Measurements from ENCODE around the gene CPNE2. TPM values are rescaled to one million over a fixed set of nuclear protein-coding genes. Genes with fewer than 3 reads are reported as not detected.

CPNE2 gene
- total and polyA plus RNA-seq, 4 donors: 6.8 to 14.6 (median 11.0) TPM

- no peaks in the 10 kb centered on the region for H3K9me3 ChIP-seq (ENCODE audit: control insufficient read depth in 4 of 4, low read length in 3 of 4)
- H3K9ac ChIP-seq (ENCODE audit: low read depth in 1 of 2, low read length in 2 of 2): no peak overlapping the region
- no peak overlapping the region for H3K27ac ChIP-seq (ENCODE audit: low read depth in 1 of 2, low read length in 2 of 2)
- no peak overlapping the region for H3K4me3 ChIP-seq (ENCODE audit: low read depth in 1 of 3, low read length in 3 of 3)
- DNase-seq (ENCODE audit: low spot score): no peak
- H3K36me3 ChIP-seq (ENCODE audit: control insufficient read depth in 4 of 4, insufficient read depth in 3 of 4, low read depth in 1 of 4, low read length in 3 of 4): peaks cover 2 to 33% (median 23%) of the 10 kb centered on the region in 4 donors
- H3K4me1 ChIP-seq (ENCODE audit: control insufficient read depth in 4 of 4, insufficient read depth in 4 of 4, low read length in 3 of 4): peaks cover 4 to 18% (median 11%) of the 10 kb centered on the region in 4 donors
- H3K27me3 ChIP-seq (ENCODE audit: control insufficient read depth in 4 of 4, insufficient read depth in 4 of 4, low read length in 3 of 4): no peaks in the 10 kb centered on the region
- no peak for TF ChIP-seq EGR1 (IDR thresholded peaks at IDR 0.05; ENCODE audit: low read depth in 2 of 2)
Measured at GRCh38 chr16:57169327-57169726, 76.9 kb downstream of the CPNE2 start.

- H3K36me3 ChIP-seq (ENCODE audit: control insufficient read depth in 4 of 4, insufficient read depth in 3 of 4, low read depth in 1 of 4, low read length in 3 of 4): peaks cover 2 to 27% (median 18%) of the 10 kb centered on the region in 4 donors
- no peak overlapping the region for H3K9ac ChIP-seq (ENCODE audit: low read depth in 1 of 2, low read length in 2 of 2)
- WGBS: 76% methylated on average over 5 of the region's 5 CpGs
- TF ChIP-seq JUND (IDR thresholded peaks at IDR 0.05) (no peak), MAX (IDR thresholded peaks at IDR 0.05) (no peak), HNF4G (IDR thresholded peaks at IDR 0.05) (no peak), FOXA1 (IDR thresholded peaks at IDR 0.05) (no peak), FOXA2 (IDR thresholded peaks at IDR 0.05) (no peak), ZBTB33 (IDR thresholded peaks at IDR 0.05) (no peak), NR2F2 (IDR thresholded peaks at IDR 0.05) (no peak), EGR1 (IDR thresholded peaks at IDR 0.05; ENCODE audit: low read depth in 2 of 2) (no peak), YY1 (IDR thresholded peaks at IDR 0.05) (no peak), TAF1 (conservative IDR thresholded peaks at IDR 0.05) (no peak), CTCF (IDR thresholded peaks at IDR 0.05; ENCODE audit: low read depth, low read length, missing input control) (no peak), HNF4A (conservative IDR thresholded peaks at IDR 0.05) (no peak), RAD21 (IDR thresholded peaks at IDR 0.05) (no peak), SP1 (IDR thresholded peaks at IDR 0.05) (no peak), GABPA (IDR thresholded peaks at IDR 0.05 in 1 of 2, conservative IDR thresholded peaks at IDR 0.05 in 1 of 2) (no peak), RXRA (IDR thresholded peaks at IDR 0.05) (no peak)
- TF ChIP-seq, protein P1, sequence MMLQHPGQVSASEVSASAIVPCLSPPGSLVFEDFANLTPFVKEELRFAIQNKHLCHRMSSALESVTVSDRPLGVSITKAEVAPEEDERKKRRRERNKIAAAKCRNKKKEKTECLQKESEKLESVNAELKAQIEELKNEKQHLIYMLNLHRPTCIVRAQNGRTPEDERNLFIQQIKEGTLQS (IDR thresholded peaks at IDR 0.05): no peak
- TF ChIP-seq, protein P2, sequence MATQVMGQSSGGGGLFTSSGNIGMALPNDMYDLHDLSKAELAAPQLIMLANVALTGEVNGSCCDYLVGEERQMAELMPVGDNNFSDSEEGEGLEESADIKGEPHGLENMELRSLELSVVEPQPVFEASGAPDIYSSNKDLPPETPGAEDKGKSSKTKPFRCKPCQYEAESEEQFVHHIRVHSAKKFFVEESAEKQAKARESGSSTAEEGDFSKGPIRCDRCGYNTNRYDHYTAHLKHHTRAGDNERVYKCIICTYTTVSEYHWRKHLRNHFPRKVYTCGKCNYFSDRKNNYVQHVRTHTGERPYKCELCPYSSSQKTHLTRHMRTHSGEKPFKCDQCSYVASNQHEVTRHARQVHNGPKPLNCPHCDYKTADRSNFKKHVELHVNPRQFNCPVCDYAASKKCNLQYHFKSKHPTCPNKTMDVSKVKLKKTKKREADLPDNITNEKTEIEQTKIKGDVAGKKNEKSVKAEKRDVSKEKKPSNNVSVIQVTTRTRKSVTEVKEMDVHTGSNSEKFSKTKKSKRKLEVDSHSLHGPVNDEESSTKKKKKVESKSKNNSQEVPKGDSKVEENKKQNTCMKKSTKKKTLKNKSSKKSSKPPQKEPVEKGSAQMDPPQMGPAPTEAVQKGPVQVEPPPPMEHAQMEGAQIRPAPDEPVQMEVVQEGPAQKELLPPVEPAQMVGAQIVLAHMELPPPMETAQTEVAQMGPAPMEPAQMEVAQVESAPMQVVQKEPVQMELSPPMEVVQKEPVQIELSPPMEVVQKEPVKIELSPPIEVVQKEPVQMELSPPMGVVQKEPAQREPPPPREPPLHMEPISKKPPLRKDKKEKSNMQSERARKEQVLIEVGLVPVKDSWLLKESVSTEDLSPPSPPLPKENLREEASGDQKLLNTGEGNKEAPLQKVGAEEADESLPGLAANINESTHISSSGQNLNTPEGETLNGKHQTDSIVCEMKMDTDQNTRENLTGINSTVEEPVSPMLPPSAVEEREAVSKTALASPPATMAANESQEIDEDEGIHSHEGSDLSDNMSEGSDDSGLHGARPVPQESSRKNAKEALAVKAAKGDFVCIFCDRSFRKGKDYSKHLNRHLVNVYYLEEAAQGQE (IDR thresholded peaks at IDR 0.05): no peak
- H3K4me1 ChIP-seq (ENCODE audit: control insufficient read depth in 4 of 4, insufficient read depth in 4 of 4, low read length in 3 of 4): no peaks in the 10 kb centered on the region
- no peak overlapping the region for H3K4me3 ChIP-seq (ENCODE audit: low read depth in 1 of 3, low read length in 3 of 3)
- no peaks in the 10 kb centered on the region for H3K27me3 ChIP-seq (ENCODE audit: control insufficient read depth in 4 of 4, insufficient read depth in 4 of 4, low read length in 3 of 4)
- no peak for DNase-seq (ENCODE audit: low spot score)
- H3K9me3 ChIP-seq (ENCODE audit: control insufficient read depth in 4 of 4, low read length in 3 of 4): no peaks in the 10 kb centered on the region
- no peak overlapping the region for H3K27ac ChIP-seq (ENCODE audit: low read depth in 1 of 2, low read length in 2 of 2)
Measured at GRCh38 chr16:57172721-57173290, 80.4 kb downstream of the CPNE2 start.
